Peyer's patch (tissue), 4 donors: Measurements from ENCODE around the gene MEP1B.

Experiments
- POLR2A ChIP-seq, 2 donors: fragments of 450-650 bp; IDR thresholded peaks; one replicate each; pipeline ENCODE4 v1.5.1; 2017; ENCODE audit warnings: antibody characterized with exemption in 2 of 2, mild to moderate bottlenecking in 2 of 2, moderate library complexity in 2 of 2
- TF ChIP-seq, protein P1 (sequence below), 6 experiments: fragments of 450-650 bp in 4 of 6; fragments of 200-600 bp in 2 of 6; sonication (generic) in 1 of 6; IDR thresholded peaks; one replicate each; pipeline ENCODE4 v1.5.1; 2017 to 2019; ENCODE audit warnings: antibody characterized with exemption in 6 of 6, mild to moderate bottlenecking in 3 of 6, moderate library complexity in 1 of 6

DNA sequence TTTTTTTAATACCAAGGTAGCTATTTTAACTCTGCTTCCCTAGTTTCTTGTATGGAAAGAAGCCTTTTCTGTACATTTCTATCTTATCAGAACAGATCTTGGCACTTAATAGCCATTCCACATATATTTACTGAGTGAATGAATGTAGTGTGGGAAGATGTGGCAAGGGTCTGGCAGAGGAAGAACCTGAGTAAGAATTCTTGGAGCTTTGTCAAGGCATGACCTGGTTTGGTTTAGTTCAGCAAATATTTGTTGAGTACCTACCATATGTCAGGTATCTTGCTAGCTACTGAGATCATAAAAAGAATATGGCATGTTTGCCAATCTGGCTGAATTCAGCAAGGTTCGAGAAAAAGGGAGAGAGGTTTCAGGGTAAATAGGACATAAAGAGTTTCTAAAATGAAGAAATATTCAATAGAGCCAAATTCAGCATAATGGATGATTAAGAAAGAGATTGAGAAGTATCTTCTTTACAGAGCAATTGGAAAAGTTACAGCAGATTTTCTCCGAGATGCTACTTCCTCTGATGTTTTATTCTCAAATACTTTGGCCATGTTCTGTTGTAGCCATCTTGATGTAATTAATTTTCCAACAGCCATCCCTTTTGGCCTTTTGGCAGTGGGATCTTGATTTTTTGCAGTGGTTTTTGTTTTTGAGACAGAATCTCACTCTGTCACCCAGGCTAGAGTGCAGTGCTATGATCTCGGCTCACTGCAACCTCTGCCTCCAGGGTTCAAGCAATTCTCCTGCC lies 21.7 kb upstream of the MEP1B start:
- TF ChIP-seq POLR2A (IDR thresholded peaks at IDR 0.05): no peak
- TF ChIP-seq, protein P1, sequence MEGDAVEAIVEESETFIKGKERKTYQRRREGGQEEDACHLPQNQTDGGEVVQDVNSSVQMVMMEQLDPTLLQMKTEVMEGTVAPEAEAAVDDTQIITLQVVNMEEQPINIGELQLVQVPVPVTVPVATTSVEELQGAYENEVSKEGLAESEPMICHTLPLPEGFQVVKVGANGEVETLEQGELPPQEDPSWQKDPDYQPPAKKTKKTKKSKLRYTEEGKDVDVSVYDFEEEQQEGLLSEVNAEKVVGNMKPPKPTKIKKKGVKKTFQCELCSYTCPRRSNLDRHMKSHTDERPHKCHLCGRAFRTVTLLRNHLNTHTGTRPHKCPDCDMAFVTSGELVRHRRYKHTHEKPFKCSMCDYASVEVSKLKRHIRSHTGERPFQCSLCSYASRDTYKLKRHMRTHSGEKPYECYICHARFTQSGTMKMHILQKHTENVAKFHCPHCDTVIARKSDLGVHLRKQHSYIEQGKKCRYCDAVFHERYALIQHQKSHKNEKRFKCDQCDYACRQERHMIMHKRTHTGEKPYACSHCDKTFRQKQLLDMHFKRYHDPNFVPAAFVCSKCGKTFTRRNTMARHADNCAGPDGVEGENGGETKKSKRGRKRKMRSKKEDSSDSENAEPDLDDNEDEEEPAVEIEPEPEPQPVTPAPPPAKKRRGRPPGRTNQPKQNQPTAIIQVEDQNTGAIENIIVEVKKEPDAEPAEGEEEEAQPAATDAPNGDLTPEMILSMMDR (IDR thresholded peaks at IDR 0.05): no peak
